Measurements from ENCODE around the gene CADM3. TPM values are rescaled to one million over a fixed set of nuclear protein-coding genes. Genes with fewer than 3 reads are reported as not detected.

The CADM3 gene
- total RNA-seq, 2 donors from 2014 or later, result 7.2 to 8.7 TPM

GRCh38 chr1:159190441-159190840 is 19.0 kb downstream of the CADM3 start:
- no peak for TF ChIP-seq CTCF (IDR thresholded peaks at IDR 0.05)
- H3K9me3 ChIP-seq, result no peaks in the 10 kb centered on the region
- H3K36me3 ChIP-seq, result no peaks in the 10 kb centered on the region
- ATAC-seq (ENCODE audit: insufficient number of reproducible peaks, low FRiP score, low read depth) (no peak), DNase-seq (ENCODE audit: low spot score) (no peak)
- peaks cover 0 to 5% of the 10 kb centered on the region in 2 donors for H3K4me1 ChIP-seq (ENCODE audit: control insufficient read depth in 1 of 2, low read depth in 2 of 2)
- H3K27me3 ChIP-seq (replicated peaks; ENCODE audit: insufficient read depth), result peaks cover 3% of the 10 kb centered on the region
- no peak overlapping the region for H3K27ac ChIP-seq
- no peak overlapping the region for H3K4me3 ChIP-seq

DNA sequence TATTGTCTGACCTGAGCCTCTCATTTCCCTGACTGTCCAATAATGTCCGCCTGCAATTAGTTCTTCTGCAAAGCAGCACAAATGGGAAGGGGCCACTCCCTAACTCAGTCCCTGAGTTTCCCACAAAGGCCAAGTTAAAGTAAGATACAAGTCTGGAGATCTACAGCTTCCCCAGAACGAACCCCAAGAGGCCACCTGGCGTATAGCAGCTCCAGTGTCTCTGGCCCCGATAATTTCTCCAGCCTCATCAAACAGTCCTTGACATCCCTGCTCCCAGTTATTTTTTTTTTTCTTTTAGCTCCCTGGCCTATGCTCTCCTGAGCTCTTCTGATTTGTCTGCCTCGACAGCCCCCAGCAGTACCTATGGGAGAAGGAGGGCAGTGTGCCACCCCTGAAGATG is 25.1 kb downstream of the CADM3 start:
- H3K27me3 ChIP-seq (replicated peaks; ENCODE audit: insufficient read depth), result peaks cover 3% of the 10 kb centered on the region
- H3K4me1 ChIP-seq (ENCODE audit: control insufficient read depth in 1 of 2, low read depth in 2 of 2), result no peaks in the 10 kb centered on the region
- no peak for DNase-seq (ENCODE audit: low spot score)
- no peak for TF ChIP-seq CTCF (IDR thresholded peaks at IDR 0.05)
- no peak overlapping the region for H3K27ac ChIP-seq
- no peaks in the 10 kb centered on the region for H3K36me3 ChIP-seq
- H3K9me3 ChIP-seq, result no peaks in the 10 kb centered on the region
- H3K4me3 ChIP-seq, result no peak overlapping the region
- ATAC-seq (ENCODE audit: insufficient number of reproducible peaks, low FRiP score, low read depth), result no peak

- Histone ChIP-seq H3K4me3 (no peak overlapping the region), H3K4me1 (ENCODE audit: control insufficient read depth in 1 of 2, low read depth in 2 of 2) (no peaks in the 10 kb centered on the region), H3K27me3 (replicated peaks; ENCODE audit: insufficient read depth) (no peaks in the 10 kb centered on the region), H3K36me3 (no peaks in the 10 kb centered on the region), H3K9me3 (no peaks in the 10 kb centered on the region), H3K27ac (no peak overlapping the region)
- DNase-seq (ENCODE audit: low spot score) (peak; percentile 34), ATAC-seq (ENCODE audit: insufficient number of reproducible peaks, low FRiP score, low read depth) (peak; percentile 70)
- peak; percentile 67 for TF ChIP-seq CTCF (IDR thresholded peaks at IDR 0.05)
Measured at GRCh38 chr1:159197561-159198557, 26.4 kb downstream of the CADM3 start.

DNA sequence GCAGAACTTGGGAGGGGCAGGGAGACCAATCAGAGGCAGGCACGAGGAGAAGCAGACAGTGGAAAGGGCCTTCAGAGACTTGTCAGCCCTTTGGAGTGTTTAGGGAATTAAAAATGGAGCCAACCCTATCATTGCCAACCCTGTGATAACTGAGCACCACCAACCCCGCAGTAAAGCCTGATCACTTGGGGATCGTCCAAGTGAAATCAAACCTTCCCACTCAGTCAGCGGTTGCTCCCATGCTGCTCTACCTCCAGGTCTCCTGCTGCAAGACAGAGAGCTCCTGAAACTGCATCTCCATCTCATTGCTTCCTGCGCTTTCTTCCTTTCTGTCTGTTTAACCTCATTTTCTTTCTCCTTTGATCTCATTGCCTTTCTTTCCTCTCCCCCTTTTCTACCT is 28.5 kb downstream of the CADM3 start:
- Histone ChIP-seq H3K4me3 (no peak overlapping the region), H3K36me3 (no peaks in the 10 kb centered on the region), H3K27ac (no peak overlapping the region), H3K27me3 (replicated peaks; ENCODE audit: insufficient read depth) (no peaks in the 10 kb centered on the region), H3K4me1 (ENCODE audit: control insufficient read depth in 1 of 2, low read depth in 2 of 2) (no peaks in the 10 kb centered on the region), H3K9me3 (no peaks in the 10 kb centered on the region)
- DNase-seq (ENCODE audit: low spot score) (no peak), ATAC-seq (ENCODE audit: insufficient number of reproducible peaks, low FRiP score, low read depth) (no peak)
- TF ChIP-seq CTCF (IDR thresholded peaks at IDR 0.05), result no peak

DNA sequence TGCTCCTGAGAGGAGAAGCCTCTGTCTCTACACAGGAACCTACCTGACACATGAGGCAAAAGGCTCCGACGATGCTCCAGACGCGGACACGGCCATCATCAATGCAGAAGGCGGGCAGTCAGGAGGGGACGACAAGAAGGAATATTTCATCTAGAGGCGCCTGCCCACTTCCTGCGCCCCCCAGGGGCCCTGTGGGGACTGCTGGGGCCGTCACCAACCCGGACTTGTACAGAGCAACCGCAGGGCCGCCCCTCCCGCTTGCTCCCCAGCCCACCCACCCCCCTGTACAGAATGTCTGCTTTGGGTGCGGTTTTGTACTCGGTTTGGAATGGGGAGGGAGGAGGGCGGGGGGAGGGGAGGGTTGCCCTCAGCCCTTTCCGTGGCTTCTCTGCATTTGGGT is 29.4 kb downstream of the CADM3 start:
- TF ChIP-seq CTCF (IDR thresholded peaks at IDR 0.05), result no peak
- no peaks in the 10 kb centered on the region for H3K4me1 ChIP-seq (ENCODE audit: control insufficient read depth in 1 of 2, low read depth in 2 of 2)
- DNase-seq (ENCODE audit: low spot score) (no peak), ATAC-seq (ENCODE audit: insufficient number of reproducible peaks, low FRiP score, low read depth) (no peak)
- H3K4me3 ChIP-seq, result no peak overlapping the region
- H3K9me3 ChIP-seq, result no peaks in the 10 kb centered on the region
- no peak overlapping the region for H3K27ac ChIP-seq
- no peaks in the 10 kb centered on the region for H3K36me3 ChIP-seq
- H3K27me3 ChIP-seq (replicated peaks; ENCODE audit: insufficient read depth), result no peaks in the 10 kb centered on the region
